Activated gamma-delta T cell treated with anti-CD3 and anti-CD28 coated beads, Interleukin-2, amount 50 U/mL, for 16 hours (primary cell): ENCODE results near the gene ENTPD8.
"Not testable (repeated sequence)": the region's sequence is repeated elsewhere in the genome, so short reads cannot be mapped to it uniquely, and the experiment has no call there.

Source experiments
- DNase-seq: peaks from one replicate; pipeline ENCODE4 v3.0.0-alpha.2; 2020; ENCODE audit warnings: low read depth

ENTPD8 gene

GRCh38 chr9:137411645-137412380, 29.3 kb downstream of the ENTPD8 start:
- peak; percentile 31 for DNase-seq

GRCh38 chr9:137411260-137411644, 29.9 kb downstream of the ENTPD8 start:
- no peak for DNase-seq

GRCh38 chr9:137410891-137411249, 30.3 kb downstream of the ENTPD8 start:
- no peak for DNase-seq

- not testable (repeated sequence) for DNase-seq
Observed at GRCh38 chr9:137410236-137410890, 30.8 kb downstream of the ENTPD8 start.

- DNase-seq = no peak
Observed at GRCh38 chr9:137409515-137409914, 31.6 kb downstream of the ENTPD8 start.

- no peak for DNase-seq
Observed at GRCh38 chr9:137408651-137409405, 32.3 kb downstream of the ENTPD8 start.

- no peak for DNase-seq
Observed at GRCh38 chr9:137407590-137408300, 33.4 kb downstream of the ENTPD8 start.

GRCh38 chr9:137406876-137407589, 34.1 kb downstream of the ENTPD8 start:
- DNase-seq = peak; percentile 46

- DNase-seq = no peak
Observed at GRCh38 chr9:137406085-137406760, 34.9 kb downstream of the ENTPD8 start.

GRCh38 chr9:137405677-137406081, 35.5 kb downstream of the ENTPD8 start:
- DNase-seq = no peak

- no peak for DNase-seq
Observed at GRCh38 chr9:137404961-137405567, 36.1 kb downstream of the ENTPD8 start.

- no peak for DNase-seq
Observed at GRCh38 chr9:137403269-137403668, 37.9 kb downstream of the ENTPD8 start.

- DNase-seq = no peak
Observed at GRCh38 chr9:137402746-137403145, 38.4 kb downstream of the ENTPD8 start.

- DNase-seq = no peak
Observed at GRCh38 chr9:137398561-137399468, 42.3 kb downstream of the ENTPD8 start.

GRCh38 chr9:137397675-137398423, 43.3 kb downstream of the ENTPD8 start:
- DNase-seq = no peak

- no peak for DNase-seq
Observed at GRCh38 chr9:137396634-137397367, 44.4 kb downstream of the ENTPD8 start.

GRCh38 chr9:137396227-137396626, 44.9 kb downstream of the ENTPD8 start:
- DNase-seq = no peak

- DNase-seq = no peak
Observed at GRCh38 chr9:137395666-137396010, 45.5 kb downstream of the ENTPD8 start.
